ENCODE data around the gene DOCK11. TPM values are rescaled to one million over a fixed set of nuclear protein-coding genes. Genes with fewer than 3 reads are reported as not detected.
"Not testable (repeated sequence)": the region's sequence is repeated elsewhere in the genome, so short reads cannot be mapped to it uniquely, and the experiment has no call there.

The DOCK11 gene
- total RNA-seq, 2 experiments from 2014 or later = 27.0 to 34.7 TPM

- ChIA-PET CTCF (ENCODE audit: unreplicated experiment) (no interaction called here), POLR2A (interaction anchor here (1.1 kb wide), 1 partner anchor 20 kb away, joined by 5 read pairs; no protein-coding TSS in a partner anchor)
- H3K36me3 ChIP-seq (ENCODE audit: insufficient read depth, low read length) = no peaks in the 10 kb centered on the region
- H3K9me2 ChIP-seq (ENCODE audit: insufficient read depth, low read length) = no peaks in the 10 kb centered on the region
- no peak overlapping the region for H2AFZ ChIP-seq (ENCODE audit: low read length)
- H3K9me3 ChIP-seq (ENCODE audit: low read length) = no peaks in the 10 kb centered on the region
- H3K4me1 ChIP-seq (ENCODE audit: insufficient read depth, low read length, poor library complexity, severe bottlenecking) = no peaks in the 10 kb centered on the region
- no peak overlapping the region for H3K4me2 ChIP-seq (ENCODE audit: low read length)
- DNase-seq (ENCODE audit: low spot score) = no peak
- TF ChIP-seq, protein P1, sequence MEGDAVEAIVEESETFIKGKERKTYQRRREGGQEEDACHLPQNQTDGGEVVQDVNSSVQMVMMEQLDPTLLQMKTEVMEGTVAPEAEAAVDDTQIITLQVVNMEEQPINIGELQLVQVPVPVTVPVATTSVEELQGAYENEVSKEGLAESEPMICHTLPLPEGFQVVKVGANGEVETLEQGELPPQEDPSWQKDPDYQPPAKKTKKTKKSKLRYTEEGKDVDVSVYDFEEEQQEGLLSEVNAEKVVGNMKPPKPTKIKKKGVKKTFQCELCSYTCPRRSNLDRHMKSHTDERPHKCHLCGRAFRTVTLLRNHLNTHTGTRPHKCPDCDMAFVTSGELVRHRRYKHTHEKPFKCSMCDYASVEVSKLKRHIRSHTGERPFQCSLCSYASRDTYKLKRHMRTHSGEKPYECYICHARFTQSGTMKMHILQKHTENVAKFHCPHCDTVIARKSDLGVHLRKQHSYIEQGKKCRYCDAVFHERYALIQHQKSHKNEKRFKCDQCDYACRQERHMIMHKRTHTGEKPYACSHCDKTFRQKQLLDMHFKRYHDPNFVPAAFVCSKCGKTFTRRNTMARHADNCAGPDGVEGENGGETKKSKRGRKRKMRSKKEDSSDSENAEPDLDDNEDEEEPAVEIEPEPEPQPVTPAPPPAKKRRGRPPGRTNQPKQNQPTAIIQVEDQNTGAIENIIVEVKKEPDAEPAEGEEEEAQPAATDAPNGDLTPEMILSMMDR (conservative IDR thresholded peaks at IDR 0.05; ENCODE audit: low read length) = no peak
- no peak for TF ChIP-seq EZH2phosphoT487 (IDR thresholded peaks at IDR 0.05; ENCODE audit: borderline replicate concordance, low read depth, low read length)
- no peak overlapping the region for H3K4me3 ChIP-seq (ENCODE audit: low read depth, low read length, poor library complexity, severe bottlenecking)
- intact Hi-C loops (cut with micrococcal nuclease; ENCODE audit: unreplicated experiment) = no loop called here
- H3K27ac ChIP-seq (ENCODE audit: low read depth, low read length, poor library complexity, severe bottlenecking) = no peak overlapping the region
- H3K79me2 ChIP-seq (ENCODE audit: insufficient read depth, low read depth, low read length) = no peaks in the 10 kb centered on the region
- no peaks in the 10 kb centered on the region for H4K20me1 ChIP-seq (ENCODE audit: insufficient read depth, low read length)
- no TSS peak for BruUV-seq (replicated peaks)
These were observed 211.1 kb downstream of the DOCK11 start for GRCh38 chrX:118706681-118707080.

GRCh38 chrX:118714521-118714920 lies 218.9 kb downstream of the DOCK11 start:
- TF ChIP-seq, protein P1 (conservative IDR thresholded peaks at IDR 0.05; ENCODE audit: low read length) = no peak
- TF ChIP-seq EZH2phosphoT487 (IDR thresholded peaks at IDR 0.05; ENCODE audit: borderline replicate concordance, low read depth, low read length) = no peak
- Histone ChIP-seq H3K4me3 (ENCODE audit: low read depth, low read length, poor library complexity, severe bottlenecking) (no peak overlapping the region), H3K9me2 (ENCODE audit: insufficient read depth, low read length) (no peaks in the 10 kb centered on the region), H3K4me1 (ENCODE audit: insufficient read depth, low read length, poor library complexity, severe bottlenecking) (no peaks in the 10 kb centered on the region), H3K36me3 (ENCODE audit: insufficient read depth, low read length) (no peaks in the 10 kb centered on the region), H2AFZ (ENCODE audit: low read length) (no peak overlapping the region), H4K20me1 (ENCODE audit: insufficient read depth, low read length) (no peaks in the 10 kb centered on the region), H3K9me3 (ENCODE audit: low read length) (no peaks in the 10 kb centered on the region), H3K79me2 (ENCODE audit: insufficient read depth, low read depth, low read length) (no peaks in the 10 kb centered on the region), H3K27ac (ENCODE audit: low read depth, low read length, poor library complexity, severe bottlenecking) (no peak overlapping the region), H3K4me2 (ENCODE audit: low read length) (no peak overlapping the region)
- POLR2A ChIA-PET = interaction anchor here (0.7 kb wide), 1 partner anchor 263 kb away, joined by 3 read pairs; no protein-coding TSS in a partner anchor
- intact Hi-C loops (cut with micrococcal nuclease; ENCODE audit: unreplicated experiment) = no loop called here
- DNase-seq (ENCODE audit: low spot score) = no peak
- no TSS peak for BruUV-seq (replicated peaks)
- CTCF ChIA-PET (ENCODE audit: unreplicated experiment) = no interaction called here

DNA sequence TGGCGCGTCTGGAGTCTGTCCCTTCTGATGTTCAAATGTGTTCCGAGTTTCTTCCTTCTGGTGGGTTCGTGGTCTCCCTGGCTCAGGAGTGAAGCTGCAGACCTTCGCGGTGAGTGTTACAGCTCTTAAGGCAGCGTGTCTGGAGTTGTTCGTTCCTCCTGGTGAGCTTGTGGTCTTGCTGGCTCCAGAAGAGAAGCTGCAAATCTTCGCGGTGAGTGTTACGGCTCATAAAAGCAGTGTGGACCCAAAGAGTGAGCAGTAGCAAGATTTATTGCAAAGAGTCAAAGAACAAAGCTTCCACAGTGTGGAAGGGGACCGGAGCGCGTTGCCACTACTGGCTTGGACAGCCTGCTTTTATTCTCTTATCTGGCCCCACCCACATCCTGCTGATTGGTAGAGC lies 220.3 kb downstream of the DOCK11 start:
- H3K9me2 ChIP-seq (ENCODE audit: insufficient read depth, low read length); intact Hi-C loops (cut with micrococcal nuclease; ENCODE audit: unreplicated experiment); DNase-seq (ENCODE audit: low spot score); H3K9me3 ChIP-seq (ENCODE audit: low read length); BruUV-seq (replicated peaks); H3K4me1 ChIP-seq (ENCODE audit: insufficient read depth, low read length, poor library complexity, severe bottlenecking); POLR2A ChIA-PET; H3K27ac ChIP-seq (ENCODE audit: low read depth, low read length, poor library complexity, severe bottlenecking); H4K20me1 ChIP-seq (ENCODE audit: insufficient read depth, low read length); H3K4me3 ChIP-seq (ENCODE audit: low read depth, low read length, poor library complexity, severe bottlenecking); H3K79me2 ChIP-seq (ENCODE audit: insufficient read depth, low read depth, low read length); CTCF ChIA-PET (ENCODE audit: unreplicated experiment); H3K36me3 ChIP-seq (ENCODE audit: insufficient read depth, low read length); H2AFZ ChIP-seq (ENCODE audit: low read length); H3K4me2 ChIP-seq (ENCODE audit: low read length): not testable (repeated sequence)

DNA sequence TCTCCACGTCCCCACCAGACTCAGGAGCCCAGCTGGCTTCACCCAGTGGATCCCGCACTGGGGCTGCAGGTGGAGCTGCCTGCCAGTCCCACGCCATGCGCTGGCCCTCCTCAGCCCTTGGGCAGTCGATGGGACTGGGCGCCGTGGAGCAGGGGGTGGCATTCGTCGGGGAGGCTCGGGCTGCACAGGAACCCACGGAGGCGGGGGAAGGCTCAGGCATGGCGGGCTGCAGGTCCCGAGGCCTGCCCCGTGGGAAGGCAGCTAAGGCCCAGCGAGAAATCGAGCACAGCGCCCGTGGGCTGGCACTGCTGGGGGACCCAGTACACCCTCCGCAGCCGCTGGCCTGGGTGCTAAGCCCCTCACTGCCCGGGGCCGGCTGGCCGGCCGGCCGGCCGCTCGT lies 221.2 kb downstream of the DOCK11 start:
- BruUV-seq (replicated peaks); H3K4me2 ChIP-seq (ENCODE audit: low read length); CTCF ChIA-PET (ENCODE audit: unreplicated experiment); POLR2A ChIA-PET; H3K27ac ChIP-seq (ENCODE audit: low read depth, low read length, poor library complexity, severe bottlenecking); H3K79me2 ChIP-seq (ENCODE audit: insufficient read depth, low read depth, low read length); H4K20me1 ChIP-seq (ENCODE audit: insufficient read depth, low read length); H3K4me3 ChIP-seq (ENCODE audit: low read depth, low read length, poor library complexity, severe bottlenecking); intact Hi-C loops (cut with micrococcal nuclease; ENCODE audit: unreplicated experiment); H3K4me1 ChIP-seq (ENCODE audit: insufficient read depth, low read length, poor library complexity, severe bottlenecking); H2AFZ ChIP-seq (ENCODE audit: low read length); H3K36me3 ChIP-seq (ENCODE audit: insufficient read depth, low read length); DNase-seq (ENCODE audit: low spot score); H3K9me2 ChIP-seq (ENCODE audit: insufficient read depth, low read length); H3K9me3 ChIP-seq (ENCODE audit: low read length): not testable (repeated sequence)
